ENCODE measurements around the gene PARL.

Gene PARL

GRCh38 chr3:183875411-183875810 is 9.3 kb downstream of the PARL start:
- no peak overlapping the region for H3K27ac ChIP-seq (replicated peaks; ENCODE audit: low read length)
- H3K36me3 ChIP-seq (replicated peaks in 1 of 2; ENCODE audit: control insufficient read depth in 2 of 2, insufficient read depth in 2 of 2, low read length in 2 of 2) = peaks cover 2 to 31% of the 10 kb centered on the region in 2 donors
- no peak overlapping the region for H2BK5ac ChIP-seq (ENCODE audit: low read length)
- H3K18ac ChIP-seq (ENCODE audit: low read length) = no peak overlapping the region
- no peaks in the 10 kb centered on the region for H3K9me3 ChIP-seq (replicated peaks in 1 of 2; ENCODE audit: control insufficient read depth in 2 of 2, insufficient read depth in 1 of 2, low read depth in 1 of 2, low read length in 2 of 2)
- H3K4me2 ChIP-seq (ENCODE audit: insufficient read depth, low read length, poor library complexity, severe bottlenecking) = no peak overlapping the region
- no peak overlapping the region for H3K14ac ChIP-seq (ENCODE audit: low read length)
- H2BK120ac ChIP-seq (ENCODE audit: low read depth, low read length) = no peak overlapping the region
- H4K8ac ChIP-seq (ENCODE audit: low read depth, low read length) = no peak overlapping the region
- no peaks in the 10 kb centered on the region for H3K27me3 ChIP-seq (ENCODE audit: control insufficient read depth in 3 of 3, insufficient read depth in 3 of 3, low read depth in 1 of 3, low read length in 3 of 3)
- no peak overlapping the region for H4K91ac ChIP-seq (ENCODE audit: low read depth, low read length, poor library complexity)
- H3K4me3 ChIP-seq (ENCODE audit: low read length in 2 of 2) = no peak overlapping the region
- no peak overlapping the region for H3K4ac ChIP-seq (ENCODE audit: low read length)
- DNase-seq (ENCODE audit: low spot score) = no peak
- H2BK15ac ChIP-seq (ENCODE audit: low read length) = no peak overlapping the region
- no peak overlapping the region for H3K9ac ChIP-seq (ENCODE audit: low read depth, low read length, poor library complexity)
- no peak overlapping the region for H2BK12ac ChIP-seq (ENCODE audit: low read length)
- H3K23ac ChIP-seq (ENCODE audit: low read depth, low read length, poor library complexity) = no peak overlapping the region
- no peak overlapping the region for H2AK5ac ChIP-seq (ENCODE audit: low read depth, low read length)
- H2AFZ ChIP-seq (ENCODE audit: low read length) = no peak overlapping the region
- H3K79me1 ChIP-seq (ENCODE audit: low read depth, low read length) = peaks cover 15% of the 10 kb centered on the region
- no peaks in the 10 kb centered on the region for H3K4me1 ChIP-seq (ENCODE audit: control insufficient read depth in 2 of 2, insufficient read depth in 1 of 2, low read depth in 1 of 2, low read length in 2 of 2)

- Histone ChIP-seq H3K14ac (ENCODE audit: low read length) (no peak overlapping the region), H3K4me3 (ENCODE audit: low read length in 2 of 2) (no peak overlapping the region), H3K4me1 (ENCODE audit: control insufficient read depth in 2 of 2, insufficient read depth in 1 of 2, low read depth in 1 of 2, low read length in 2 of 2) (no peaks in the 10 kb centered on the region), H3K79me1 (ENCODE audit: low read depth, low read length) (peaks cover 15% of the 10 kb centered on the region), H2BK15ac (ENCODE audit: low read length) (no peak overlapping the region), H3K27ac (replicated peaks; ENCODE audit: low read length) (no peak overlapping the region), H3K23ac (ENCODE audit: low read depth, low read length, poor library complexity) (no peak overlapping the region), H3K4me2 (ENCODE audit: insufficient read depth, low read length, poor library complexity, severe bottlenecking) (no peak overlapping the region), H3K9me3 (replicated peaks in 1 of 2; ENCODE audit: control insufficient read depth in 2 of 2, insufficient read depth in 1 of 2, low read depth in 1 of 2, low read length in 2 of 2) (no peaks in the 10 kb centered on the region), H3K27me3 (ENCODE audit: control insufficient read depth in 3 of 3, insufficient read depth in 3 of 3, low read depth in 1 of 3, low read length in 3 of 3) (no peaks in the 10 kb centered on the region), H3K36me3 (replicated peaks in 1 of 2; ENCODE audit: control insufficient read depth in 2 of 2, insufficient read depth in 2 of 2, low read length in 2 of 2) (peaks cover 2 to 27% of the 10 kb centered on the region in 2 donors), H2BK12ac (ENCODE audit: low read length) (no peak overlapping the region), H3K4ac (ENCODE audit: low read length) (no peak overlapping the region), H4K91ac (ENCODE audit: low read depth, low read length, poor library complexity) (no peak overlapping the region), H2AK5ac (ENCODE audit: low read depth, low read length) (no peak overlapping the region), H3K9ac (ENCODE audit: low read depth, low read length, poor library complexity) (no peak overlapping the region), H3K18ac (ENCODE audit: low read length) (no peak overlapping the region), H2AFZ (ENCODE audit: low read length) (no peak overlapping the region), H4K8ac (ENCODE audit: low read depth, low read length) (no peak overlapping the region), H2BK120ac (ENCODE audit: low read depth, low read length) (no peak overlapping the region), H2BK5ac (ENCODE audit: low read length) (no peak overlapping the region)
- WGBS, 2 donors (ENCODE audit: extremely low coverage in 2 of 2, insufficient read length in 2 of 2, insufficient replicate concordance in 1 of 2) = no CpG with 5 or more reads among the region's 3 CpGs
- DNase-seq (ENCODE audit: low spot score) = no peak
Measured at GRCh38 chr3:183873914-183874313, 10.8 kb downstream of the PARL start.

- Histone ChIP-seq H3K23ac (ENCODE audit: low read depth, low read length, poor library complexity) (no peak overlapping the region), H2BK15ac (ENCODE audit: low read length) (no peak overlapping the region), H3K79me1 (ENCODE audit: low read depth, low read length) (peaks cover 11% of the 10 kb centered on the region), H3K4me3 (ENCODE audit: low read length in 2 of 2) (no peak overlapping the region), H3K27me3 (ENCODE audit: control insufficient read depth in 3 of 3, insufficient read depth in 3 of 3, low read depth in 1 of 3, low read length in 3 of 3) (no peaks in the 10 kb centered on the region), H3K9me3 (replicated peaks in 1 of 2; ENCODE audit: control insufficient read depth in 2 of 2, insufficient read depth in 1 of 2, low read depth in 1 of 2, low read length in 2 of 2) (no peaks in the 10 kb centered on the region), H4K8ac (ENCODE audit: low read depth, low read length) (no peak overlapping the region), H3K4me2 (ENCODE audit: insufficient read depth, low read length, poor library complexity, severe bottlenecking) (no peak overlapping the region), H4K91ac (ENCODE audit: low read depth, low read length, poor library complexity) (no peak overlapping the region), H2BK120ac (ENCODE audit: low read depth, low read length) (no peak overlapping the region), H2BK12ac (ENCODE audit: low read length) (no peak overlapping the region), H2BK5ac (ENCODE audit: low read length) (no peak overlapping the region), H3K36me3 (replicated peaks in 1 of 2; ENCODE audit: control insufficient read depth in 2 of 2, insufficient read depth in 2 of 2, low read length in 2 of 2) (peaks cover 0 to 31% of the 10 kb centered on the region in 2 donors), H2AK5ac (ENCODE audit: low read depth, low read length) (no peak overlapping the region), H3K27ac (replicated peaks; ENCODE audit: low read length) (no peak overlapping the region), H3K4me1 (ENCODE audit: control insufficient read depth in 2 of 2, insufficient read depth in 1 of 2, low read depth in 1 of 2, low read length in 2 of 2) (no peaks in the 10 kb centered on the region), H2AFZ (ENCODE audit: low read length) (no peak overlapping the region), H3K4ac (ENCODE audit: low read length) (no peak overlapping the region), H3K14ac (ENCODE audit: low read length) (no peak overlapping the region), H3K18ac (ENCODE audit: low read length) (no peak overlapping the region), H3K9ac (ENCODE audit: low read depth, low read length, poor library complexity) (no peak overlapping the region)
- no peak for DNase-seq (ENCODE audit: low spot score)
- WGBS, 2 donors (ENCODE audit: extremely low coverage in 2 of 2, insufficient read length in 2 of 2, insufficient replicate concordance in 1 of 2) = no CpG with 5 or more reads among the region's 2 CpGs
Measured at GRCh38 chr3:183871541-183871940, 13.1 kb downstream of the PARL start.

- peaks cover 0 to 5% of the 10 kb centered on the region in 2 donors for H3K9me3 ChIP-seq (replicated peaks in 1 of 2; ENCODE audit: control insufficient read depth in 2 of 2, insufficient read depth in 1 of 2, low read depth in 1 of 2, low read length in 2 of 2)
- H3K14ac ChIP-seq (ENCODE audit: low read length) = no peak overlapping the region
- no peak overlapping the region for H2BK15ac ChIP-seq (ENCODE audit: low read length)
- peaks cover under 1 to 32% of the 10 kb centered on the region in 2 donors for H3K36me3 ChIP-seq (replicated peaks in 1 of 2; ENCODE audit: control insufficient read depth in 2 of 2, insufficient read depth in 2 of 2, low read length in 2 of 2)
- no peak overlapping the region for H2BK120ac ChIP-seq (ENCODE audit: low read depth, low read length)
- H3K79me1 ChIP-seq (ENCODE audit: low read depth, low read length) = peaks cover 9% of the 10 kb centered on the region
- H4K8ac ChIP-seq (ENCODE audit: low read depth, low read length) = no peak overlapping the region
- no peak overlapping the region for H3K18ac ChIP-seq (ENCODE audit: low read length)
- 100% methylated on average over 1 of the region's 3 CpGs for WGBS, 2 donors (ENCODE audit: extremely low coverage in 2 of 2, insufficient read length in 2 of 2, insufficient replicate concordance in 1 of 2)
- no peak overlapping the region for H3K4me2 ChIP-seq (ENCODE audit: insufficient read depth, low read length, poor library complexity, severe bottlenecking)
- no peak for DNase-seq (ENCODE audit: low spot score)
- no peak overlapping the region for H3K9ac ChIP-seq (ENCODE audit: low read depth, low read length, poor library complexity)
- no peak overlapping the region for H2AFZ ChIP-seq (ENCODE audit: low read length)
- no peak overlapping the region for H2AK5ac ChIP-seq (ENCODE audit: low read depth, low read length)
- no peaks in the 10 kb centered on the region for H3K4me1 ChIP-seq (ENCODE audit: control insufficient read depth in 2 of 2, insufficient read depth in 1 of 2, low read depth in 1 of 2, low read length in 2 of 2)
- H3K4ac ChIP-seq (ENCODE audit: low read length) = no peak overlapping the region
- H3K27ac ChIP-seq (replicated peaks; ENCODE audit: low read length) = no peak overlapping the region
- no peak overlapping the region for H2BK5ac ChIP-seq (ENCODE audit: low read length)
- no peak overlapping the region for H2BK12ac ChIP-seq (ENCODE audit: low read length)
- H3K27me3 ChIP-seq (ENCODE audit: control insufficient read depth in 3 of 3, insufficient read depth in 3 of 3, low read depth in 1 of 3, low read length in 3 of 3) = no peaks in the 10 kb centered on the region
- no peak overlapping the region for H4K91ac ChIP-seq (ENCODE audit: low read depth, low read length, poor library complexity)
- no peak overlapping the region for H3K23ac ChIP-seq (ENCODE audit: low read depth, low read length, poor library complexity)
- H3K4me3 ChIP-seq (ENCODE audit: low read length in 2 of 2) = no peak overlapping the region
Measured at GRCh38 chr3:183870563-183870962, 14.1 kb downstream of the PARL start.
